Ishikawa (cell line): ENCODE results near the gene PKD2.

Source experiments
- CREB1 ChIP-seq: IDR thresholded peaks from 2 replicates; pipeline ENCODE4 v1.6.1; 2012; ENCODE audit warnings: low read depth
- EP300 ChIP-seq: IDR thresholded peaks from 2 replicates; pipeline ENCODE4 v1.6.1; 2012; ENCODE audit warnings: borderline replicate concordance
- RAD21 ChIP-seq: IDR thresholded peaks from 2 replicates; pipeline ENCODE4 v1.6.1; 2012; ENCODE audit warnings: low read depth
- TAF1 ChIP-seq: IDR thresholded peaks from 2 replicates; pipeline ENCODE4 v1.6.1; 2012; ENCODE audit warnings: low read depth, mild to moderate bottlenecking
- TCF12 ChIP-seq: IDR thresholded peaks from 2 replicates; pipeline ENCODE4 v1.6.1; 2012; ENCODE audit warnings: low read depth
- YY1 ChIP-seq: IDR thresholded peaks from 2 replicates; pipeline ENCODE4 v1.6.1; 2012; ENCODE audit warnings: low read depth
- TF ChIP-seq, protein P1 (sequence below): IDR thresholded peaks from 2 replicates; pipeline ENCODE4 v1.6.1; 2012; ENCODE audit warnings: low read depth, mild to moderate bottlenecking

DNA sequence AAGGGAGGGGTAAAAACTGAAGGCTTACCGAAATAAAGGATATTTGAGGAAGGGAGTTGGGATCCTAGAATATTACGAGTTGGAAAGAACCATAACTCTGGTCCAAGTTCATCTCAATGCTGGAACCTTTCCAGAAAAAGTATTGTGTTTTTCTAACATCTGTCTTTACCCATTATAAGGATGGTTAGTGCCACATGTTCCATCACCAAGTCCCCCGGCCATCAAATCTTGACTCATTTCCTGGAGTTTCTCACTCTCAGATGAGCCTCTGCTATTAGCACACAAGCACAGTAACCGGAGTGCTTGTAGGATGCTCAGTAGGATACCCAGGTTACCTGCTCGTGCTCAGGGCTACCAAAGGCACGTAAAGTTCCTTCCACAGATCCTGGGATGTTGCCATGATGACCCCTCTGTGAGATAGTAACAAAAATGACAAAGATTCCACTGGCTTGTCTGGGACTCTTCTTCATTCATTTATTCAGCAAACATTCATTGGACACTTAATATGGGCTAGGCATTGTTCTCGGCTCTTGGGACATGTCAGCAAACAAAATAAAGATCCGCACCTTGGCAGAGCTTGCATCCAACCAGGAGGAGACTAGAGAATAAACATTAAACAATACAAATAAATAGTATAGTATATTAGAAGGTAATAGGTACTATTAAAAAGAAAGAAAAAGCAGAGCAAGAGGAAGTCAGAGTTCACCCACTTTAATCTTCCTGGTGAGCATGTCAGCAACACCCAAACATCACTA, 36.3 kb downstream of the PKD2 start:
- TF ChIP-seq, protein P1, sequence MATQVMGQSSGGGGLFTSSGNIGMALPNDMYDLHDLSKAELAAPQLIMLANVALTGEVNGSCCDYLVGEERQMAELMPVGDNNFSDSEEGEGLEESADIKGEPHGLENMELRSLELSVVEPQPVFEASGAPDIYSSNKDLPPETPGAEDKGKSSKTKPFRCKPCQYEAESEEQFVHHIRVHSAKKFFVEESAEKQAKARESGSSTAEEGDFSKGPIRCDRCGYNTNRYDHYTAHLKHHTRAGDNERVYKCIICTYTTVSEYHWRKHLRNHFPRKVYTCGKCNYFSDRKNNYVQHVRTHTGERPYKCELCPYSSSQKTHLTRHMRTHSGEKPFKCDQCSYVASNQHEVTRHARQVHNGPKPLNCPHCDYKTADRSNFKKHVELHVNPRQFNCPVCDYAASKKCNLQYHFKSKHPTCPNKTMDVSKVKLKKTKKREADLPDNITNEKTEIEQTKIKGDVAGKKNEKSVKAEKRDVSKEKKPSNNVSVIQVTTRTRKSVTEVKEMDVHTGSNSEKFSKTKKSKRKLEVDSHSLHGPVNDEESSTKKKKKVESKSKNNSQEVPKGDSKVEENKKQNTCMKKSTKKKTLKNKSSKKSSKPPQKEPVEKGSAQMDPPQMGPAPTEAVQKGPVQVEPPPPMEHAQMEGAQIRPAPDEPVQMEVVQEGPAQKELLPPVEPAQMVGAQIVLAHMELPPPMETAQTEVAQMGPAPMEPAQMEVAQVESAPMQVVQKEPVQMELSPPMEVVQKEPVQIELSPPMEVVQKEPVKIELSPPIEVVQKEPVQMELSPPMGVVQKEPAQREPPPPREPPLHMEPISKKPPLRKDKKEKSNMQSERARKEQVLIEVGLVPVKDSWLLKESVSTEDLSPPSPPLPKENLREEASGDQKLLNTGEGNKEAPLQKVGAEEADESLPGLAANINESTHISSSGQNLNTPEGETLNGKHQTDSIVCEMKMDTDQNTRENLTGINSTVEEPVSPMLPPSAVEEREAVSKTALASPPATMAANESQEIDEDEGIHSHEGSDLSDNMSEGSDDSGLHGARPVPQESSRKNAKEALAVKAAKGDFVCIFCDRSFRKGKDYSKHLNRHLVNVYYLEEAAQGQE, result no peak
- TF ChIP-seq RAD21, result no peak
- TF ChIP-seq YY1, result no peak
- no peak for TF ChIP-seq TCF12
- no peak for TF ChIP-seq CREB1
- TF ChIP-seq EP300, result no peak
- no peak for TF ChIP-seq TAF1
